Epithelial cell of prostate (primary cell): Measurements from ENCODE around the gene CHMP6.

Experiments
- DNase-seq: peaks from one replicate; pipeline ENCODE4 v3.0.0-alpha.2; 2011; ENCODE audit warnings: low read depth, low spot score
- H3K27ac ChIP-seq: fragments of 450-650 bp; 2 replicates; pipeline ENCODE4 v1.5.1; 2017; ENCODE audit warnings: mild to moderate bottlenecking

Gene CHMP6

GRCh38 chr17:80990921-80991644 lies 558 bp upstream of the CHMP6 start:
- no peak for DNase-seq
- no peak overlapping the region for H3K27ac ChIP-seq

DNA sequence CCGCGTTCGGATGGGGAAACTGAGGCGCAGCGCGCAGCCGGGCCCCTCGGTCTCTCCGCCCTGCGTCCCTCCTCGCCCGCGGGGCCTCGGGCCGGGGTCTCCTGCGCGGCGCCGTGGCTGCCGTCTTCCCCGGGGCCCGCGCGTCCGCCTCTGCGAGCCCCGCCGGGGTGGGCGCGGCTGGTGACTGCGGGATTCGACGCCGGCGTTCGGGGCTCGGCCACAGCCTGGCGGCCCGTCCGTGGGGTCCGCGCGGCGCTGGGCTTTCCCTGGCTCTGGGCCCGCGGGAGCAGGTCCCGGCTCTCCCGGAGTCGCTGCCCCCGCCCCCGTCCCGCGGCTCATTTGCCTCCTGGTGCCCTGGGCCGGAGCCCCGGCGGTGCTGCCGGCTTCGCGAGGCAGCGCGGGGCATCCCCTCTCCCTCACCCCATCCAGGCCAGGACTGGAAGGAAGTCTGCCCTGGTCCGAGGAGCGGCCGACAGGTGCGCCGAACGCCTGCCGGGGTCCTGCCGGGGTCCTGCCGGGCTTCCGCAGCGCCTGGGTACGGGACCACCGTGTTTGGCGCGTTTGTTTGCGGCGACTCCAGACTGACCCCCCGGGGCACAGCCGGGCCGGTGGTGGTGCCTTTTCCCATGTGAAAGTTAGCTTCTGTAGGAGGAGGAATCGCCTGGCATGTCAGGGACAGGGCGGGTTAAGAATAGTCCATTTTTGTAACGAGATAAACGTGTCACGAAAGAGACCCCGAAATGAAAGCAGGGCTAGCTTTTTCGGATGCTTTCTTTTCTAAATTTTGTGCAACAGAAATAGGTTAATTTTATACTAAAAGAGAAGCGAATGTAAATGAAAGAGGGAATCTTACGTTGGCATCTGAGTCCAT lies 671 bp downstream of the CHMP6 start:
- peak overlapping the region; percentile 11 for H3K27ac ChIP-seq
- DNase-seq, result no peak

DNA sequence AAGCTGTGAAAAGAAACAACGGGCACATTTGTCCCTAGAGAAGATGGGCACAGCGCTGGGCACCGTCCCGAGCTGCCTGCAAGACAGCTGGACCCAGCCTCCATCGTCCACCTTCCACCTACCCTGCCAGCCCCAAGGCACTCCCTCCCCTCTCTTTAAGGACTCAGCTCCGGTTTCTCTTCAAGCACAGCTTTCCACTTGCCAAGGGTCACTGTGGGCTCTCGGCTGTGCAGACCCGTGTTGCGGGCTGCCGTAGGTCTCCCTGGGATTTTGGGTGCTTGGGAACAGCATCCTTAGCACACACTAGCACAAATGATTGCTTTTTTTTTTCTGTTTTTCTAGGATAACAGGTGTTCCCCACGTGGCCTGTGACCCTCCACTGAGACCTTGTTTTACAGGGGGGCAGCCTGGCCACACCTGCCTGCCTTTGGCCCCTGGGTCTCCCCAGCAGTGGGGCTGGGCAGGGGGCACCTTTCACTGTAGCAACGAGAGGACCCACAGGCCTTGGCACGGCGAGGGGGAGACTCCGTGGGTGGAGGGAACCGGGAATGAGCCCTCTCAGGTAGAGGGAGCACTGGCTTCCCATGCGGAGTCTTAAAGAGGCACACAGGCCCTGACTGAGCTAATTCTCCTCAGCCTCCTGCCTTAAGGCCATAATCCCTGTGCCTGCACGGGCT lies 1.4 kb downstream of the CHMP6 start:
- no peak for DNase-seq
- no peak overlapping the region for H3K27ac ChIP-seq

- DNase-seq, result no peak
- no peak overlapping the region for H3K27ac ChIP-seq
Observed at GRCh38 chr17:80995131-80995530, 3.5 kb downstream of the CHMP6 start.

DNA sequence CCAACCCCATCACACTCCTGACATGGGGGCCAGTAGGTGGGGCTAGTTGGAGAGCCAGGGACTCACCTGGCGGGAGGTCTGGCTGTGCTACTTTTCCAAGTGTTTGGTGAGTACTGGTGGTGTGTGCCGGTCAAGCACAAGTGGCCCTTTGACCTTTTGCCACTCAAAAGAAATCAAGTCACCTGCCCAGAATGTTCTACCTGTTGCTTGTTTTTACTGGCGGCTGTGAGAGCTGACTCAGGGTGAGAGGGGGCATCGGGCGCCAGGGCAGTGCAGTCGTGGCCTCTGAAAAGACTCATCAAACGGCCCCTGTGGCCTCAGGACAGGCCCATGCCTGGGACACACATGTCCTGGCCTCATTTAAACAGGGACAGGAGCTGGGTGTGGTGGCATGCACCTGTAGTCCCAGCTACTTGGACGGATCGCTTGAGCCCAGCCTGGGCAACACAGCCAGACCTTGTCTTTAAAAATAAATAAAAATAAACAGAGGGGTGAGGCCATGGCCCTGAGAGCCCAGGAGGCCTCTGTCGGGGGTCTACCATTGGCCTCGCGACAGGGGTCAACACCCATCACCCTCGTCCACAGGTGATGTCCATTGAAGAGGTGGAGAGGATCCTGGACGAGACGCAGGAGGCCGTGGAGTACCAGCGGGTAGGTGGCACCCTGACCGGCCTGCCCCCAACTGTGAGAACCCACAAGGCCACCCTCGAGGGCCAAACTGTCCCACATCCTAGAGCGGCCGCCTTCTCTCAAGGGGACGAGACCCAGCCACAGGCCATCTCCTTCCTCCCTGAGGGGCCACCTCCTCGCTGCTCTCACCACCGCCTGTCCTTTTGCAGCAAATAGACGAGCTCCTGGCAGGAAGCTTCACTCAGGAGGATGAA lies 5.0 kb downstream of the CHMP6 start:
- H3K27ac ChIP-seq, result no peak overlapping the region
- no peak for DNase-seq

- no peak overlapping the region for H3K27ac ChIP-seq
- no peak for DNase-seq
Observed at GRCh38 chr17:80997424-80998117, 5.9 kb downstream of the CHMP6 start.

- H3K27ac ChIP-seq, result no peak overlapping the region
- no peak for DNase-seq
Observed at GRCh38 chr17:80998118-80998747, 6.6 kb downstream of the CHMP6 start.

GRCh38 chr17:80998748-80999535 lies 7.3 kb downstream of the CHMP6 start:
- no peak for DNase-seq
- H3K27ac ChIP-seq, result no peak overlapping the region

DNA sequence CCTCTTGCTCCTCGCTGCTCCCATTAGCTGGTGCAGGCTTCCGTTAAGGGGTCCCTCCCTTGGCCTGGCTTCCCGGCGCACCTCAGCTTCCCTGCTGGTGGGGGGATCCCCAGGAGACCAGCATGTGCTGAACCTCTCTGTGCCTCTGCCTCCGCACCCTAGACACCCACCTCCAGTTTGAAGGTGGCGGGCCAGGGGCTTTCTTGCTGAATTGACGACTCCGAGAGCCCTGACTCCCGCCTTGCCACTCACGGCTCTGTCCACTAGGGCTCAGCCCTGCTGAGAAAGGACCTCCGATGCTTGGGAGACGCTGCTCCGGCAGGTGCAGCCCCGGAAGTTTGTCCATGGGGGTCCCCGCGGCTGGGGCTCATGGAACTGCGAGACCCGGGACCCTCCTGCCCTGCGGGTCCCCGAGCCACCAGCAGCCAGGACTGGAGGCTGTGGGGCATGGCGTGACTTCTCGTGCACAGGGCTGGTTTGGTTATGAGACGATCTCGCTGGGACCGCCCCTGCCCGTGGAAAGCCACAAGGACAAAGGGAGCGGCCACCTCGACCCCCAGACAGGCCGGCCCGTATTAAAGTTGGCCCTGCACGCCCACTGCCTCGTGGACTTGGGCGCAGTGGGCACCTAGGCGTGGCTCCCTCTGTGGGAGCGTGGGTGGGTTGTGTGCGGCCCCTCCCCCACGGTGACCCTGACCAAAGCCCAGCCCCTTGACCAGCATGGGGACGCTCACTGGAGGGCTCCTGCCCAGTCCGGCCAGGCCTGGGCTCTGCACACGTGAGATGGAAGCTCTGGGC lies 8.1 kb downstream of the CHMP6 start:
- no peak for DNase-seq
- no peak overlapping the region for H3K27ac ChIP-seq

DNA sequence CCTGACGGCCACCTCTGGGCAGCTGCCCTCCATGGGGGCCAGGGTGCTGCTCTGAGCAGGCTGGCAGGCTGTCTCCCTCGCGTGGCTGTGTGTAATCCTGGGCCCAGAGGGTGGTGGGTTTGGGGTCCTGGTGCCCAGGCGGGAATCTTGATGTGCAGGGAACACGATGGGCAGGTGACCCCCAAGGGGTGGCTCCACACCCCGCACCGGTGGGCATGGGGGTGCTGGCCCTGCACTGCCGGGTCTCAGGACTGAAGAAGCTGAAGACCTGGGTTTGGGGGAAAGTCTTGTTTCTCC lies 8.6 kb downstream of the CHMP6 start:
- DNase-seq, result no peak

GRCh38 chr17:81000631-81001357 lies 9.2 kb downstream of the CHMP6 start:
- no peak overlapping the region for H3K27ac ChIP-seq
- DNase-seq, result no peak

More for the DNA sequence above, 8.6 kb downstream of the CHMP6 start:
- H3K27ac ChIP-seq, result no peak overlapping the region

DNA sequence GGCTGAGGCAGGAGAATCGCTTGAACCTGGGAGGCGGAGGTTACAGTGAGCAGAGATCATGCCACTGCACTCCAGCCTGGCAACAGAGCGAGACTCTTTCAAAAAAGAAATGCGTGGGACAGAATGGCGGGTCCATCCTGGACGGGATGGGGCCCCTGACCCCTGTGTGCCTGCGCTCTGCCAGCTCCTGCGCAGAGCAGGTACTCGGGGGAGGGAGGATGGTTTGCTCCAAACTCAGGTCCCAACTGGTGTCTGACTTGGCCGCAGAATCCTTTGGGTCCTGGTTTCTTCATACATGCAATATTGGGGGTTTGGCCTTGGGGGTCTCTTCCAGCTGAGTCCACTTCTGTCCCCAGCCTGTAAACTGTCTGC lies 10.4 kb downstream of the CHMP6 start:
- no peak for DNase-seq
- no peak overlapping the region for H3K27ac ChIP-seq

GRCh38 chr17:81002409-81003361 lies 11.0 kb downstream of the CHMP6 start:
- no peak overlapping the region for H3K27ac ChIP-seq
- DNase-seq, result no peak

GRCh38 chr17:81003711-81004475 lies 12.3 kb downstream of the CHMP6 start:
- no peak overlapping the region for H3K27ac ChIP-seq
- no peak for DNase-seq

GRCh38 chr17:81006891-81007290 lies 15.2 kb downstream of the CHMP6 start:
- no peak overlapping the region for H3K27ac ChIP-seq
- DNase-seq, result no peak
